GM12878 (cell line): ENCODE measurements around the gene LIN28B. TPM values are rescaled to one million over a fixed set of nuclear protein-coding genes. Genes with fewer than 3 reads are reported as not detected.

Source experiments
- ATAC-seq: fragments of 200-7000 bp; cut with Tn5 transposase; 3 replicates; pipeline ENCODE4 v1.9.1; 2020; ENCODE audit warnings: mild to moderate bottlenecking, moderate library complexity
- BruUV-seq: library from RNA; stranded (reverse); fragments of 400-500 nt; replicated peaks from 2 replicates; lab custom pipeline; 2021; lab: Mats Ljungman, UMichigan
- CTCF ChIA-PET: fragments of 300-600 bp; sonication (Branson Sonifier 250); formaldehyde crosslinking; extraction: SDS; loops from one replicate; lab custom pipeline; 2021; ENCODE audit warnings: inconsistent platforms; lab: Yijun Ruan, JAX
- POLR2A ChIA-PET: fragments of 350-600 bp; formaldehyde crosslinking; extraction: SDS; loops from one replicate; lab custom pipeline; 2021; ENCODE audit warnings: inconsistent platforms; lab: Charles Lee
- RAD21 ChIA-PET: fragments of 300-600 bp; sonication (Branson Sonifier 250); formaldehyde crosslinking; loops from one replicate; lab custom pipeline; 2023; ENCODE audit warnings: antibody characterized with exemption; ENCODE audit not compliant: unreplicated experiment; lab: Charles Lee
- SMC1A ChIA-PET: fragments of 300-600 bp; sonication (Branson Sonifier 250); formaldehyde crosslinking; loops from one replicate; lab custom pipeline; 2023; ENCODE audit not compliant: unreplicated experiment, uncharacterized antibody; lab: Charles Lee
- DNase-seq: peaks from one replicate; pipeline ENCODE4 v3.0.0-alpha.2; 2011; ENCODE audit warnings: low read depth, low spot score
- FAIRE-seq: peaks from 3 replicates; lab custom pipeline; 2011; peaks lifted over from hg19 to GRCh38; lab: Jason Lieb, UNC
- H2AFZ ChIP-seq: 2 replicates; pipeline ENCODE4 v1.6.0; 2011; ENCODE audit warnings: low read depth, low read length, control low read depth; ENCODE audit not compliant: control insufficient read depth
- H3K27ac ChIP-seq: 2 replicates; pipeline ENCODE4 v1.5.1; 2011; ENCODE audit warnings: control low read depth; ENCODE audit not compliant: control insufficient read depth, insufficient read depth
- H3K27me3 ChIP-seq, 2 experiments: replicated peaks in 1 of 2; 2 replicates each; pipeline versions ENCODE4 v1.6.0 to v1.6.1; 2011; ENCODE audit warnings: low read length in 1 of 2; ENCODE audit not compliant: control insufficient read depth in 2 of 2, insufficient read depth in 2 of 2
- H3K36me3 ChIP-seq, 2 experiments: 2 replicates each; pipeline ENCODE4 v1.5.1; 2011; ENCODE audit warnings: low read length in 1 of 2; ENCODE audit not compliant: control insufficient read depth in 2 of 2, insufficient read depth in 2 of 2
- H3K4me1 ChIP-seq: 2 replicates; pipeline ENCODE4 v1.6.1; 2011; ENCODE audit warnings: mild to moderate bottlenecking, low read length, moderate library complexity, mixed read lengths; ENCODE audit not compliant: control insufficient read depth, insufficient read depth
- H3K4me2 ChIP-seq: 2 replicates; pipeline ENCODE4 v1.6.0; 2011; ENCODE audit warnings: control low read depth; ENCODE audit not compliant: control insufficient read depth, insufficient read depth
- H3K4me3 ChIP-seq: fragments of 200-600 bp; sonication (generic); 2 replicates; pipeline ENCODE4 v1.5.1; 2016
- H3K79me2 ChIP-seq: 2 replicates; pipeline ENCODE4 v1.6.0; 2011; ENCODE audit warnings: low read length; ENCODE audit not compliant: control insufficient read depth, insufficient read depth
- H3K9ac ChIP-seq: 2 replicates; pipeline ENCODE4 v1.8.0; 2011; ENCODE audit warnings: low read length, control low read depth, mixed read lengths; ENCODE audit not compliant: control insufficient read depth, insufficient read depth
- H3K9me3 ChIP-seq: replicated peaks from 3 replicates; pipeline ENCODE4 v1.5.1; 2011; ENCODE audit warnings: mild to moderate bottlenecking, low read length; ENCODE audit not compliant: control insufficient read depth, insufficient read depth
- H4K20me1 ChIP-seq: 2 replicates; pipeline ENCODE4 v1.6.0; 2011; ENCODE audit not compliant: control insufficient read depth, insufficient read depth
- JUNB ChIP-seq: IDR thresholded peaks from 2 replicates; pipeline ENCODE4 v1.6.1; 2016; ENCODE audit warnings: antibody characterized with exemption, mild to moderate bottlenecking
- MAX ChIP-seq: IDR thresholded peaks from 2 replicates; pipeline ENCODE4 v1.6.1; 2012; ENCODE audit warnings: low read depth, low read length, improper control_type of control experiment
- PAX5 ChIP-seq: IDR thresholded peaks from 2 replicates; pipeline ENCODE4 v1.6.1; 2011; ENCODE audit warnings: low read depth, low read length, borderline replicate concordance
- PKNOX1 ChIP-seq: fragments of 450-650 bp; IDR thresholded peaks from 2 replicates; pipeline ENCODE4 v1.6.1; 2016; ENCODE audit warnings: mild to moderate bottlenecking
- POLR2AphosphoS5 ChIP-seq: IDR thresholded peaks from 2 replicates; pipeline ENCODE4 v1.6.1; 2011; ENCODE audit warnings: mild to moderate bottlenecking, low read length, inconsistent platforms
- RELB ChIP-seq: fragments of 450-650 bp; IDR thresholded peaks from 2 replicates; pipeline ENCODE4 v1.6.1; 2017; ENCODE audit warnings: low read depth, mild to moderate bottlenecking, moderate library complexity
- REST ChIP-seq: IDR thresholded peaks from 2 replicates; pipeline ENCODE4 v1.6.1; 2012; ENCODE audit warnings: mild to moderate bottlenecking, low read depth, low read length
- STAT1 ChIP-seq: fragments of 450-650 bp; conservative IDR thresholded peaks from 2 replicates; pipeline ENCODE4 v1.6.1; 2014; ENCODE audit warnings: antibody characterized with exemption, mild to moderate bottlenecking
- TARDBP ChIP-seq: IDR thresholded peaks from 2 replicates; pipeline ENCODE4 v1.6.1; 2016; ENCODE audit warnings: borderline replicate concordance
- ZBTB33 ChIP-seq: fragments of 450-650 bp; IDR thresholded peaks from 2 replicates; pipeline ENCODE4 v1.6.1; 2017; ENCODE audit warnings: mild to moderate bottlenecking
- ZZZ3 ChIP-seq: IDR thresholded peaks from 2 replicates; pipeline ENCODE4 v1.6.1; 2011; ENCODE audit warnings: low read depth; ENCODE audit not compliant: control insufficient read depth, insufficient read length
- WGBS: methylation state at CpG from one replicate; pipeline ENCODE4 v1.1.6; 2016; ENCODE audit warnings: low lambda C conversion rate; ENCODE audit not compliant: insufficient replicate concordance, insufficient coverage; ENCODE audit errors: missing lambda C conversion rate; 5-methylcytosine and 5-hydroxymethylcytosine counted together
- in situ Hi-C: fragments of 300-500 bp; cut with MboI; formaldehyde crosslinking; loops from 9 replicates; pipeline ENCODE4 v1.14.3; 2018; ENCODE audit warnings: mixed read lengths
- intact Hi-C: fragments of 100-400 bp; cut with micrococcal nuclease; formaldehyde crosslinking; loops from one replicate; pipeline ENCODE4 v1.14.2; 2022; ENCODE audit not compliant: unreplicated experiment
- polyA plus RNA-seq, 11 experiments: library from polyadenylated mRNA; depleted of rRNA in 4 of 11; unstranded in 6 of 11; stranded (reverse) in 5 of 11; fragments of >200 nt; fragmentation: Nextera tagmentation in 4 of 11; fragmentation: Illumina TruSeq in 1 of 11; extraction: Ambion mirVana in 4 of 11; extraction: Trizol in 1 of 11; gene quantifications; 1 replicate in 1 of 11; 2 replicates in 10 of 11; pipeline versions ENCODE4 v1.2.1 to v1.2.3, GENCODE V29; 2011 to 2016; ENCODE audit warnings: inconsistent platforms in 2 of 11, missing spikeins in 2 of 11, low read depth in 1 of 11
- total RNA-seq, 4 experiments: library from RNA; depleted of rRNA in 3 of 4; stranded (reverse); fragments of >200 nt in 3 of 4; fragmentation: Illumina TruSeq in 1 of 4; extraction: Trizol in 1 of 4; gene quantifications; 2 replicates each; pipeline versions ENCODE4 v1.2.1 to v1.2.3, GENCODE V29; 2013 to 2021

Gene LIN28B
- total and polyA plus RNA-seq, 10 of the 15 experiments (the other 5 are each of a cell fraction or from before 2014, with no cell fraction given): 0.01 to 2.4 (median 0.09) TPM; not detected in 6

- WGBS: 86% methylated on average over 5 of the region's 5 CpGs
- ATAC-seq (no peak), FAIRE-seq (no peak), DNase-seq (no peak)
- Histone ChIP-seq H3K4me1 (no peaks in the 10 kb centered on the region), H3K27me3 (no peaks in the 10 kb centered on the region), H4K20me1 (no peaks in the 10 kb centered on the region), H3K4me2 (no peak overlapping the region), H3K4me3 (no peak overlapping the region), H3K79me2 (no peaks in the 10 kb centered on the region), H3K9me3 (no peaks in the 10 kb centered on the region), H2AFZ (no peak overlapping the region), H3K27ac (no peak overlapping the region), H3K36me3 (no peaks in the 10 kb centered on the region), H3K9ac (no peak overlapping the region)
- intact Hi-C loops: no loop called here
- BruUV-seq: no TSS peak
- CTCF ChIA-PET: interaction anchor here (0.7 kb wide), 1 partner anchor 40 kb away, joined by 4 read pairs; no protein-coding TSS in a partner anchor
- RAD21 ChIA-PET: no interaction called here
- POLR2A ChIA-PET: no interaction called here
- SMC1A ChIA-PET: interaction anchor here (1.9 kb wide), 1 partner anchor 94 kb away, joined by 6 read pairs; no protein-coding TSS in a partner anchor
- in situ Hi-C loops: no loop called here
- TF ChIP-seq PAX5 (no peak), RELB (no peak), MAX (no peak), REST (no peak), ZZZ3 (no peak), JUNB (no peak), STAT1 (no peak), TARDBP (no peak), PKNOX1 (no peak), POLR2AphosphoS5 (no peak), ZBTB33 (no peak)
Observed at GRCh38 chr6:104983296-104983695, 26.4 kb downstream of the LIN28B start.
